Ovary (tissue), 9 donors: ENCODE results near the gene SLC4A2. TPM values are rescaled to one million over a fixed set of nuclear protein-coding genes. Genes with fewer than 3 reads are reported as not detected.

Experiments used
- DNase-seq, 5 donors: peaks; one replicate each; pipeline ENCODE4 v3.0.0-alpha.2; 2019 to 2020
- H3K27ac ChIP-seq, 2 donors: fragments of 200-600 bp; one replicate each; pipeline versions ENCODE4 v1.5.1 to v1.8.0; 2019 to 2022
- H3K27me3 ChIP-seq: fragments of 200-600 bp; one replicate; pipeline ENCODE4 v1.8.0; 2022
- H3K36me3 ChIP-seq: fragments of 200-600 bp; sonication (generic); one replicate; pipeline ENCODE4 v1.5.1; 2019
- H3K4me1 ChIP-seq: one replicate; pipeline ENCODE4 v1.8.1; 2013; ENCODE audit warnings: mild to moderate bottlenecking, moderate library complexity; ENCODE audit not compliant: insufficient read depth
- H3K4me3 ChIP-seq: fragments of 200-600 bp; sonication (generic); one replicate; pipeline ENCODE4 v1.5.1; 2017
- H3K9me3 ChIP-seq, 2 donors: fragments of 200-600 bp in 1 of 2; sonication (generic) in 1 of 2; one replicate each; pipeline versions ENCODE4 v1.5.1 to v1.8.1; 2013 to 2019; ENCODE audit warnings: mild to moderate bottlenecking in 1 of 2, moderate library complexity in 1 of 2
- CTCF ChIP-seq, 3 donors: fragments of 450-650 bp in 2 of 3; fragments of 200-600 bp in 1 of 3; IDR thresholded peaks; one replicate each; pipeline versions ENCODE4 v1.5.1 to v1.8.0; 2016 to 2022; ENCODE audit warnings: antibody characterized with exemption in 3 of 3, mild to moderate bottlenecking in 1 of 3
- EP300 ChIP-seq: sonication (generic); formaldehyde crosslinking; IDR thresholded peaks from one replicate; pipeline ENCODE4 v1.6.1; 2017; ENCODE audit warnings: antibody characterized with exemption
- POLR2A ChIP-seq: fragments of 450-650 bp; IDR thresholded peaks from one replicate; pipeline ENCODE4 v1.6.1; 2017; ENCODE audit warnings: antibody characterized with exemption, mild to moderate bottlenecking, moderate library complexity
- WGBS, 3 donors: extraction: QIAGEN DNeasy Blood & Tissue Kit in 1 of 3; methylation state at CpG; one replicate each; pipeline versions ENCODE4 v1.1.5 to v1.1.7; 2013 to 2017; 5-methylcytosine and 5-hydroxymethylcytosine counted together
- intact Hi-C, 4 donors: fragments of 100-400 bp; cut with DNase I; formaldehyde crosslinking; loops; one replicate each; pipeline versions ENCODE4 v1.11.0 to v1.15.1; 2022 to 2023
- polyA plus RNA-seq, 2 donors: library from polyadenylated mRNA; stranded (reverse); fragments of 200-250 nt in 1 of 2; fragments of 350-450 nt in 1 of 2; fragmentation: Illumina TruSeq in 1 of 2; extraction: RNeasy Lipid Tissue Mini Kit (QIAGEN cat#74804) in 1 of 2; gene quantifications; one replicate each; pipeline ENCODE4 v1.2.3, GENCODE V29; 2013 to 2014
- total RNA-seq, 7 donors: library from RNA; depleted of rRNA in 2 of 7; stranded (reverse); fragments of >200 nt in 2 of 7; fragmentation: NEBNext Ultra II Directional in 3 of 7; extraction: Animal tissue kit (Norgen Biotek cat#: 25700) in 3 of 7; gene quantifications; one replicate each; pipeline versions ENCODE4 v1.1.0 to v1.2.4, GENCODE V29; 2016 to 2023
- donor health status: DM: no; HTN: no; CAD: no; lungs with moderate emphysema.
- donor health status: DM: no; HTN: no; CAD: no.
- donor health status: Bipolar disorder and iron deficiency.
- donor health status: DM: yes; HTN: yes; CAD: no.
- donor health status: DM: no; HTN: no; CAD: no.
- donor health status: DM: yes; HTN: yes; CAD: no.

Gene SLC4A2
- total and polyA plus RNA-seq, 9 donors, result 10.5 to 127 (median 94.3) TPM

- TF ChIP-seq CTCF (IDR thresholded peaks at IDR 0.05) (no peak), POLR2A (no peak), EP300 (no peak)
- Histone ChIP-seq H3K9me3 (no peaks in the 10 kb centered on the region), H3K27me3 (no peaks in the 10 kb centered on the region), H3K27ac (no peak overlapping the region), H3K4me1 (peaks cover 4% of the 10 kb centered on the region), H3K36me3 (no peaks in the 10 kb centered on the region), H3K4me3 (no peak overlapping the region)
- DNase-seq, result no peak
- 82 to 88% (median 87%) methylated on average over 17 of the region's 17 CpGs for WGBS, 3 donors
- intact Hi-C loops, result no loop called here
Measured at GRCh38 chr7:151032936-151033863, 26.2 kb upstream of the SLC4A2 start.

- WGBS, 3 donors, result 88 to 94% (median 92%) methylated on average over 5 of the region's 5 CpGs
- Histone ChIP-seq H3K4me3 (no peak overlapping the region), H3K9me3 (no peaks in the 10 kb centered on the region), H3K27me3 (no peaks in the 10 kb centered on the region), H3K36me3 (no peaks in the 10 kb centered on the region), H3K4me1 (peaks cover 5% of the 10 kb centered on the region), H3K27ac (no peak overlapping the region)
- no peak for DNase-seq
- intact Hi-C loops, result no loop called here
- no peak for TF ChIP-seq EP300
- TF ChIP-seq POLR2A, result no peak
- TF ChIP-seq CTCF (IDR thresholded peaks at IDR 0.05), result no peak
Measured at GRCh38 chr7:151033864-151034249, 25.5 kb upstream of the SLC4A2 start.

DNA sequence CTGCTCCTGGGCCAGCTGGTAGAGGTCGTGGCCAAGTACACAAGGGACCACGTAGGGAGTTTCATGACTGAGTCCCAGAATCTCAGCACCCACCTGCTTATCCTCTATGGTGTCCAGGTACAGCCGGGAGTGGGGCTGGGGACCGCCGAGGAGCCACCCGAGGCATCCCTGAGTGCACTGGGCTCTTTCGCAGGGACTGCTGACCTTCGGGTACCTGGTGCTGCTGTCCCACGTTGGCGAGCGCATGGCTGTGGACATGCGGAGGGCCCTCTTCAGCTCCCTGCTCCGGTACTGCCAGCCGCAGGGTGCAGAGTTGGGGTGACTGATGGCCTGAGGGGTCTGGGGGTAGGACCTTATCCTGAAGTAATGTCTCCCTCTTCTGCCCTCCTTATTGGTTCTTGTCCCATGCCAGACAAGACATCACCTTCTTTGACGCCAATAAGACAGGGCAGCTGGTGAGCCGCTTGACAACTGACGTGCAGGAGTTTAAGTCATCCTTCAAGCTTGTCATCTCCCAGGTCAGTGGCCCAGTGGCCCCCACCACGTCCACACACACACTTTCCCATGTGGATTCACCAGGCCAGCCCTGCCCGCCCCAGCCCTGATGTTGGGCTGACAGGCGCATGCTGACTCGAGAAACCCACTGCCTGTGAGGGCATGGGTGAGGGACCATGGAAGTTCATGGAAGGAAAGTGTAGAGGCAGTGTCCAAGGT is 24.9 kb upstream of the SLC4A2 start:
- no peak overlapping the region for H3K27ac ChIP-seq
- no peak for TF ChIP-seq CTCF (IDR thresholded peaks at IDR 0.05)
- TF ChIP-seq EP300, result no peak
- TF ChIP-seq POLR2A, result no peak
- no peaks in the 10 kb centered on the region for H3K27me3 ChIP-seq
- intact Hi-C loops, result loop anchor here in 1 of 4 donors (5.0 kb wide), 1 partner anchor 78 kb away; no protein-coding TSS in a partner anchor
- WGBS, 3 donors, result 89 to 92% (median 91%) methylated on average over 20 to 21 of the region's 21 CpGs
- H3K9me3 ChIP-seq, result no peaks in the 10 kb centered on the region
- H3K4me1 ChIP-seq, result peaks cover 3% of the 10 kb centered on the region
- no peak overlapping the region for H3K4me3 ChIP-seq
- no peak for DNase-seq
- H3K36me3 ChIP-seq, result no peaks in the 10 kb centered on the region

- 81 to 84% (median 81%) methylated on average over 20 to 21 of the region's 21 CpGs for WGBS, 3 donors
- H3K4me3 ChIP-seq, result no peak overlapping the region
- H3K9me3 ChIP-seq, result no peaks in the 10 kb centered on the region
- no peak for DNase-seq
- TF ChIP-seq CTCF (IDR thresholded peaks at IDR 0.05), result no peak
- TF ChIP-seq POLR2A, result no peak
- TF ChIP-seq EP300, result no peak
- intact Hi-C loops, result loop anchor here in 1 of 4 donors (5.0 kb wide), 1 partner anchor 77 kb away; no protein-coding TSS in a partner anchor
- no peak overlapping the region for H3K27ac ChIP-seq
- peaks cover 8% of the 10 kb centered on the region for H3K4me1 ChIP-seq
- H3K27me3 ChIP-seq, result no peaks in the 10 kb centered on the region
- H3K36me3 ChIP-seq, result no peaks in the 10 kb centered on the region
Measured at GRCh38 chr7:151035026-151035717, 24.2 kb upstream of the SLC4A2 start.
